ENCODE data around the gene TNFRSF18. TPM values are rescaled to one million over a fixed set of nuclear protein-coding genes. Genes with fewer than 3 reads are reported as not detected.
A peak's percentile ranks its signal among the peaks of the same experiment; 100 is the strongest.

The TNFRSF18 gene
- total and polyA plus RNA-seq, 2 experiments from 2014 or later, result 1.1 to 1.5 TPM

DNA sequence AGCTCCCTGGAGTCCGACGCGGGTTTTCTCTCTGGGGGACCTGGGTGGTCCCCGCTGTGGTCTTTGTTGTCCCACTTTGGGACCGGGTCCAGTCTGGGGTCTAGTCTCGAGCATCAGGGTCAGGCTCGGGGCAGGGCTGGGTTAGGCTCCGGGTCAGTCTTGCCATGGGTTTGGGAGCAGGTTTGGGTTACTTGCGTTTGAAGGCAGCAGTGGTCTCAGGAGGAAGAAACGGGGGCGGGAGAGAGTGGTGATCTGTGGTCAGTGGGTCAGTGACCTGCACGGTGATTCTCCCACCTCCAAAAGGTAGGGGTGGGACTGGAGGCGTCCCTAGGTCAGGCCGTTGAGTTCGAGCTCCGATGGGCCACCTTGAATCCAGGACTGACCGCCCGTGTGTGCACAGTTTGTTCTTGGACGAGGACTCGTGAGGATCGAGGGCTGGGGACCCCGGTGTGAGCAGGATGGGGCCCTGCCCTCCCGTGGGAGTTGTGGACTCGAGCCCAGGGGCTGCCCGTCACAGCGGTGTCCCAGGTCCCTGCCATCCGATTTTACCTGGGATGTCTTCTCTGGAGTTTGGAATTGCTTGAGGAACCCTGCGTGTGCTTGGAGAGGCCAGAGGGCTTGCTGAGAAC is 27.9 kb upstream of the TNFRSF18 start:
- Histone ChIP-seq H3K27me3 (ENCODE audit: insufficient read depth) (no peaks in the 10 kb centered on the region), H4K20me1 (replicated peaks; ENCODE audit: insufficient read depth) (peaks cover 8% of the 10 kb centered on the region), H3K9me2 (ENCODE audit: insufficient read depth) (no peaks in the 10 kb centered on the region), H3K4me2 (no peak overlapping the region), H3K36me3 (ENCODE audit: insufficient read depth) (no peaks in the 10 kb centered on the region), H3F3A (replicated peaks; ENCODE audit: low read depth) (peaks cover 10% of the 10 kb centered on the region; the same call in 1 of the 2 replicates), H2AFZ (no peak overlapping the region), H3K4me1 (ENCODE audit: insufficient read depth) (peaks cover 6% of the 10 kb centered on the region), H3K79me2 (replicated peaks; ENCODE audit: insufficient read depth) (peaks cover 29% of the 10 kb centered on the region), H3K27ac (ENCODE audit: low read depth) (no peak overlapping the region), H3K4me3 (no peak overlapping the region)
- TF ChIP-seq EZH2 (IDR thresholded peaks at IDR 0.05; ENCODE audit: low read depth, unreplicated experiment), result no peak
- peaks cover 21% of the 10 kb centered on the region for H3K36me3 Mint-ChIP-seq (ENCODE audit: low read depth)
- peaks cover 18% of the 10 kb centered on the region for H3K4me1 Mint-ChIP-seq
- peaks cover 10% of the 10 kb centered on the region for H3K9me3 Mint-ChIP-seq
- H3K27ac Mint-ChIP-seq, result no peak overlapping the region
- ATAC-seq, result no peak
- H3K4me3 Mint-ChIP-seq, result peak overlapping the region; percentile 57; the same call in 1 of the 3 replicates
- DNase-seq (ENCODE audit: low spot score), result no peak
- H3K27me3 Mint-ChIP-seq (ENCODE audit: insufficient read depth, low read depth, poor library complexity), result peaks cover 13% of the 10 kb centered on the region

DNA sequence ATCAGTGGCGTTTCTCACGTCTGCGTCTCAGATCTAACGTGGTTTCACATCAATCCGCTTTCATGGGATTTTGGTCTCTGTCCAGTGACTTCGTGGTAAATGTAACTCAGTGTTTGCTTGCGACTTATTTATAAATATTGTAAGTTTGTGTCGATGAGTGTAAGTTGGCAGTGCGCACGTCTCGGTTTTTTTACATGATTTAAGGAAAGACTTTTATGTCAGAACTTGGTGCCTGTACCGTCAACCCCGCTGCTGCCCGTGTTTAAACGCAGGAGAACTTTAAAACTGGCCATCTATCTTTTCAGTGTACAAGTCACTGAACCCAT is 27.1 kb upstream of the TNFRSF18 start:
- no peak overlapping the region for H3K27ac Mint-ChIP-seq
- H3K4me3 ChIP-seq, result peak overlapping the region; percentile 23; the same call in 1 of the 2 replicates
- peaks cover 6% of the 10 kb centered on the region for H3K4me1 ChIP-seq (ENCODE audit: insufficient read depth)
- H3K27ac ChIP-seq (ENCODE audit: low read depth), result no peak overlapping the region
- peaks cover 13% of the 10 kb centered on the region for H3K27me3 Mint-ChIP-seq (ENCODE audit: insufficient read depth, low read depth, poor library complexity)
- peaks cover 37% of the 10 kb centered on the region for H3K79me2 ChIP-seq (replicated peaks; ENCODE audit: insufficient read depth)
- peaks cover 8% of the 10 kb centered on the region for H4K20me1 ChIP-seq (replicated peaks; ENCODE audit: insufficient read depth)
- H3K4me1 Mint-ChIP-seq, result peaks cover 18% of the 10 kb centered on the region
- H2AFZ ChIP-seq, result no peak overlapping the region
- DNase-seq (ENCODE audit: low spot score) (no peak), ATAC-seq (no peak)
- no peaks in the 10 kb centered on the region for H3K36me3 ChIP-seq (ENCODE audit: insufficient read depth)
- H3K9me3 Mint-ChIP-seq, result peaks cover 10% of the 10 kb centered on the region
- H3K9me2 ChIP-seq (ENCODE audit: insufficient read depth), result no peaks in the 10 kb centered on the region
- H3F3A ChIP-seq (replicated peaks; ENCODE audit: low read depth), result peaks cover 10% of the 10 kb centered on the region; the same call in 1 of the 2 replicates
- H3K36me3 Mint-ChIP-seq (ENCODE audit: low read depth), result peaks cover 21% of the 10 kb centered on the region
- no peaks in the 10 kb centered on the region for H3K27me3 ChIP-seq (ENCODE audit: insufficient read depth)
- H3K4me3 Mint-ChIP-seq, result peak overlapping the region; percentile 57
- H3K4me2 ChIP-seq, result peak overlapping the region; percentile 38; the same call in 1 of the 2 replicates
- no peak for TF ChIP-seq JUNB (IDR thresholded peaks at IDR 0.05; ENCODE audit: unreplicated experiment)
- TF ChIP-seq EZH2phosphoT487 (IDR thresholded peaks at IDR 0.05; ENCODE audit: unreplicated experiment), result no peak
- TF ChIP-seq, protein P1, sequence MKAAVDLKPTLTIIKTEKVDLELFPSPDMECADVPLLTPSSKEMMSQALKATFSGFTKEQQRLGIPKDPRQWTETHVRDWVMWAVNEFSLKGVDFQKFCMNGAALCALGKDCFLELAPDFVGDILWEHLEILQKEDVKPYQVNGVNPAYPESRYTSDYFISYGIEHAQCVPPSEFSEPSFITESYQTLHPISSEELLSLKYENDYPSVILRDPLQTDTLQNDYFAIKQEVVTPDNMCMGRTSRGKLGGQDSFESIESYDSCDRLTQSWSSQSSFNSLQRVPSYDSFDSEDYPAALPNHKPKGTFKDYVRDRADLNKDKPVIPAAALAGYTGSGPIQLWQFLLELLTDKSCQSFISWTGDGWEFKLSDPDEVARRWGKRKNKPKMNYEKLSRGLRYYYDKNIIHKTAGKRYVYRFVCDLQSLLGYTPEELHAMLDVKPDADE (IDR thresholded peaks at IDR 0.05), result no peak
- TF ChIP-seq, protein P2, sequence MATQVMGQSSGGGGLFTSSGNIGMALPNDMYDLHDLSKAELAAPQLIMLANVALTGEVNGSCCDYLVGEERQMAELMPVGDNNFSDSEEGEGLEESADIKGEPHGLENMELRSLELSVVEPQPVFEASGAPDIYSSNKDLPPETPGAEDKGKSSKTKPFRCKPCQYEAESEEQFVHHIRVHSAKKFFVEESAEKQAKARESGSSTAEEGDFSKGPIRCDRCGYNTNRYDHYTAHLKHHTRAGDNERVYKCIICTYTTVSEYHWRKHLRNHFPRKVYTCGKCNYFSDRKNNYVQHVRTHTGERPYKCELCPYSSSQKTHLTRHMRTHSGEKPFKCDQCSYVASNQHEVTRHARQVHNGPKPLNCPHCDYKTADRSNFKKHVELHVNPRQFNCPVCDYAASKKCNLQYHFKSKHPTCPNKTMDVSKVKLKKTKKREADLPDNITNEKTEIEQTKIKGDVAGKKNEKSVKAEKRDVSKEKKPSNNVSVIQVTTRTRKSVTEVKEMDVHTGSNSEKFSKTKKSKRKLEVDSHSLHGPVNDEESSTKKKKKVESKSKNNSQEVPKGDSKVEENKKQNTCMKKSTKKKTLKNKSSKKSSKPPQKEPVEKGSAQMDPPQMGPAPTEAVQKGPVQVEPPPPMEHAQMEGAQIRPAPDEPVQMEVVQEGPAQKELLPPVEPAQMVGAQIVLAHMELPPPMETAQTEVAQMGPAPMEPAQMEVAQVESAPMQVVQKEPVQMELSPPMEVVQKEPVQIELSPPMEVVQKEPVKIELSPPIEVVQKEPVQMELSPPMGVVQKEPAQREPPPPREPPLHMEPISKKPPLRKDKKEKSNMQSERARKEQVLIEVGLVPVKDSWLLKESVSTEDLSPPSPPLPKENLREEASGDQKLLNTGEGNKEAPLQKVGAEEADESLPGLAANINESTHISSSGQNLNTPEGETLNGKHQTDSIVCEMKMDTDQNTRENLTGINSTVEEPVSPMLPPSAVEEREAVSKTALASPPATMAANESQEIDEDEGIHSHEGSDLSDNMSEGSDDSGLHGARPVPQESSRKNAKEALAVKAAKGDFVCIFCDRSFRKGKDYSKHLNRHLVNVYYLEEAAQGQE (IDR thresholded peaks at IDR 0.05; ENCODE audit: unreplicated experiment), result no peak
- TF ChIP-seq, protein P3, sequence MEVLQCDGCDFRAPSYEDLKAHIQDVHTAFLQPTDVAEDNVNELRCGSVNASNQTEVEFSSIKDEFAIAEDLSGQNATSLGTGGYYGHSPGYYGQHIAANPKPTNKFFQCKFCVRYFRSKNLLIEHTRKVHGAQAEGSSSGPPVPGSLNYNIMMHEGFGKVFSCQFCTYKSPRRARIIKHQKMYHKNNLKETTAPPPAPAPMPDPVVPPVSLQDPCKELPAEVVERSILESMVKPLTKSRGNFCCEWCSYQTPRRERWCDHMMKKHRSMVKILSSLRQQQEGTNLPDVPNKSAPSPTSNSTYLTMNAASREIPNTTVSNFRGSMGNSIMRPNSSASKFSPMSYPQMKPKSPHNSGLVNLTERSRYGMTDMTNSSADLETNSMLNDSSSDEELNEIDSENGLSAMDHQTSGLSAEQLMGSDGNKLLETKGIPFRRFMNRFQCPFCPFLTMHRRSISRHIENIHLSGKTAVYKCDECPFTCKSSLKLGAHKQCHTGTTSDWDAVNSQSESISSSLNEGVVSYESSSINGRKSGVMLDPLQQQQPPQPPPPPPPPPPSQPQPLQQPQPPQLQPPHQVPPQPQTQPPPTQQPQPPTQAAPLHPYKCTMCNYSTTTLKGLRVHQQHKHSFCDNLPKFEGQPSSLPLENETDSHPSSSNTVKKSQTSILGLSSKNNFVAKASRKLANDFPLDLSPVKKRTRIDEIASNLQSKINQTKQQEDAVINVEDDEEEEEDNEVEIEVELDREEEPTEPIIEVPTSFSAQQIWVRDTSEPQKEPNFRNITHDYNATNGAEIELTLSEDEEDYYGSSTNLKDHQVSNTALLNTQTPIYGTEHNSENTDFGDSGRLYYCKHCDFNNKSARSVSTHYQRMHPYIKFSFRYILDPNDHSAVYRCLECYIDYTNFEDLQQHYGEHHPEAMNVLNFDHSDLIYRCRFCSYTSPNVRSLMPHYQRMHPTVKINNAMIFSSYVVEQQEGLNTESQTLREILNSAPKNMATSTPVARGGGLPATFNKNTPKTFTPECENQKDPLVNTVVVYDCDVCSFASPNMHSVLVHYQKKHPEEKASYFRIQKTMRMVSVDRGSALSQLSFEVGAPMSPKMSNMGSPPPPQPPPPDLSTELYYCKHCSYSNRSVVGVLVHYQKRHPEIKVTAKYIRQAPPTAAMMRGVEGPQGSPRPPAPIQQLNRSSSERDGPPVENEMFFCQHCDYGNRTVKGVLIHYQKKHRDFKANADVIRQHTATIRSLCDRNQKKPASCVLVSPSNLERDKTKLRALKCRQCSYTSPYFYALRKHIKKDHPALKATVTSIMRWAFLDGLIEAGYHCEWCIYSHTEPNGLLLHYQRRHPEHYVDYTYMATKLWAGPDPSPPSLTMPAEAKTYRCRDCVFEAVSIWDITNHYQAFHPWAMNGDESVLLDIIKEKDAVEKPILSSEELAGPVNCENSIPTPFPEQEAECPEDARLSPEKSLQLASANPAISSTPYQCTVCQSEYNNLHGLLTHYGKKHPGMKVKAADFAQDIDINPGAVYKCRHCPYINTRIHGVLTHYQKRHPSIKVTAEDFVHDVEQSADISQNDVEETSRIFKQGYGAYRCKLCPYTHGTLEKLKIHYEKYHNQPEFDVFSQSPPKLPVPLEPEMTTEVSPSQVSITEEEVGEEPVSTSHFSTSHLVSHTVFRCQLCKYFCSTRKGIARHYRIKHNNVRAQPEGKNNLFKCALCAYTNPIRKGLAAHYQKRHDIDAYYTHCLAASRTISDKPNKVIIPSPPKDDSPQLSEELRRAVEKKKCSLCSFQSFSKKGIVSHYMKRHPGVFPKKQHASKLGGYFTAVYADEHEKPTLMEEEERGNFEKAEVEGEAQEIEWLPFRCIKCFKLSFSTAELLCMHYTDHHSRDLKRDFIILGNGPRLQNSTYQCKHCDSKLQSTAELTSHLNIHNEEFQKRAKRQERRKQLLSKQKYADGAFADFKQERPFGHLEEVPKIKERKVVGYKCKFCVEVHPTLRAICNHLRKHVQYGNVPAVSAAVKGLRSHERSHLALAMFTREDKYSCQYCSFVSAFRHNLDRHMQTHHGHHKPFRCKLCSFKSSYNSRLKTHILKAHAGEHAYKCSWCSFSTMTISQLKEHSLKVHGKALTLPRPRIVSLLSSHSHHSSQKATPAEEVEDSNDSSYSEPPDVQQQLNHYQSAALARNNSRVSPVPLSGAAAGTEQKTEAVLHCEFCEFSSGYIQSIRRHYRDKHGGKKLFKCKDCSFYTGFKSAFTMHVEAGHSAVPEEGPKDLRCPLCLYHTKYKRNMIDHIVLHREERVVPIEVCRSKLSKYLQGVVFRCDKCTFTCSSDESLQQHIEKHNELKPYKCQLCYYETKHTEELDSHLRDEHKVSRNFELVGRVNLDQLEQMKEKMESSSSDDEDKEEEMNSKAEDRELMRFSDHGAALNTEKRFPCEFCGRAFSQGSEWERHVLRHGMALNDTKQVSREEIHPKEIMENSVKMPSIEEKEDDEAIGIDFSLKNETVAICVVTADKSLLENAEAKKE (CRISPR knock-in tag; IDR thresholded peaks at IDR 0.05), result no peak
- TF ChIP-seq POLR2AphosphoS5 (IDR thresholded peaks at IDR 0.05; ENCODE audit: low read depth), result no peak
- TF ChIP-seq ZNF114 (CRISPR knock-in tag; IDR thresholded peaks at IDR 0.05), result no peak
- TF ChIP-seq ZNF331 (CRISPR knock-in tag; IDR thresholded peaks at IDR 0.05; ENCODE audit: low read depth), result no peak
- TF ChIP-seq NANOG (IDR thresholded peaks at IDR 0.05; ENCODE audit: borderline replicate concordance), result no peak
- no peak for TF ChIP-seq STAT1 (IDR thresholded peaks at IDR 0.05; ENCODE audit: unreplicated experiment)
- no peak for TF ChIP-seq CREB1 (CRISPR knock-in tag; IDR thresholded peaks at IDR 0.05; ENCODE audit: low read depth)
